CD4-positive, alpha-beta T cell (primary cell): ENCODE results near the gene ARL5C. TPM values are rescaled to one million over a fixed set of nuclear protein-coding genes. Genes with fewer than 3 reads are reported as not detected.

ENCODE experiments used
- ATAC-seq: fragments of 200-7000 bp; cut with Tn5 transposase; one replicate; pipeline ENCODE4 v1.10.0; 2022; ENCODE audit warnings: mild to moderate bottlenecking; ENCODE audit not compliant: poor library complexity
- CTCF ChIA-PET: fragments of 350-600 bp; sonication (Branson Sonifier 250); formaldehyde crosslinking; loops from one replicate; lab custom pipeline; 2021; ENCODE audit warnings: antibody characterized with exemption, inconsistent platforms; lab: Charles Lee
- POLR2A ChIA-PET: fragments of 350-600 bp; sonication (Branson Sonifier 250); formaldehyde crosslinking; loops from one replicate; lab custom pipeline; 2021; ENCODE audit warnings: antibody characterized with exemption, inconsistent platforms; lab: Charles Lee
- DNase-seq, 14 experiments: peaks; one replicate each; pipeline ENCODE4 v3.0.0-alpha.2; 2013 to 2020; ENCODE audit warnings: mixed read lengths in 2 of 14
- H3K27ac ChIP-seq, 2 donors: one replicate each; pipeline versions ENCODE4 v1.5.1 to v1.7.0; 2013; ENCODE audit warnings: low read length in 2 of 2, low read depth in 1 of 2, mild to moderate bottlenecking in 1 of 2
- H3K27me3 ChIP-seq, 2 experiments: 1 replicate in 1 of 2; 2 replicates in 1 of 2; pipeline versions ENCODE4 v1.6.1 to v1.7.0; 2013; ENCODE audit warnings: low read length in 2 of 2, control low read depth in 1 of 2, mild to moderate bottlenecking in 1 of 2, moderate library complexity in 1 of 2; ENCODE audit not compliant: insufficient read depth in 2 of 2, control insufficient read depth in 1 of 2
- H3K36me3 ChIP-seq: one replicate; pipeline ENCODE4 v1.6.1; 2013; ENCODE audit warnings: low read length, control low read depth; ENCODE audit not compliant: insufficient read depth
- H3K4me1 ChIP-seq: one replicate; pipeline ENCODE4 v1.6.1; 2013; ENCODE audit warnings: low read length, control low read depth; ENCODE audit not compliant: insufficient read depth
- H3K4me3 ChIP-seq: one replicate; pipeline ENCODE4 v1.5.1; 2013; ENCODE audit warnings: mild to moderate bottlenecking, low read length, moderate library complexity
- H3K9me3 ChIP-seq, 2 experiments: 1 replicate in 1 of 2; 2 replicates in 1 of 2; pipeline versions ENCODE4 v1.6.1 to v1.7.0; 2013; ENCODE audit warnings: low read length in 2 of 2, mild to moderate bottlenecking in 2 of 2, control low read depth in 1 of 2, moderate library complexity in 1 of 2; ENCODE audit not compliant: control insufficient read depth in 1 of 2, insufficient read depth in 1 of 2
- H3K27ac Mint-ChIP-seq: one replicate; pipeline ENCODE4 v1.8.0; 2020; ENCODE audit warnings: mixed read lengths
- H3K27me3 Mint-ChIP-seq: one replicate; pipeline ENCODE4 v1.8.0; 2021; ENCODE audit warnings: mixed read lengths
- H3K36me3 Mint-ChIP-seq: one replicate; pipeline ENCODE4 v1.8.0; 2021; ENCODE audit warnings: low read depth, mixed read lengths
- H3K4me1 Mint-ChIP-seq: one replicate; pipeline ENCODE4 v1.8.0; 2021; ENCODE audit warnings: low read depth, mixed read lengths
- H3K4me3 Mint-ChIP-seq: one replicate; pipeline ENCODE4 v1.8.0; 2020; ENCODE audit warnings: mild to moderate bottlenecking, mixed read lengths
- H3K9me3 Mint-ChIP-seq: one replicate; pipeline ENCODE4 v1.8.0; 2020; ENCODE audit warnings: mixed read lengths
- CTCF ChIP-seq: fragments of 200-600 bp; IDR thresholded peaks from one replicate; pipeline ENCODE4 v1.8.0; 2022; ENCODE audit warnings: antibody characterized with exemption, mild to moderate bottlenecking
- intact Hi-C, 2 experiments: fragments of 100-400 bp; cut with DNase I in 1 of 2; cut with micrococcal nuclease in 1 of 2; formaldehyde crosslinking; loops; one replicate each; pipeline versions ENCODE4 v1.15.1 to v1.9.0; 2023 to 2025; cut with DNase I, micrococcal nuclease
- total RNA-seq, 174 experiments: library from RNA in 2 of 174; stranded (reverse) in 2 of 174; gene quantifications; one replicate each; pipeline ENCODE4 v1.2.3 and lab custom pipeline; 2021 to 2026

The ARL5C gene
- total RNA-seq, 2 experiments from 2014 or later, result not detected

- peak overlapping the region; percentile 60 for H3K4me3 ChIP-seq
- intact Hi-C loops, result loop anchor here in 1 of 2 experiments (2.0 kb wide), 1 partner anchor 80 kb away; no protein-coding TSS in a partner anchor
- no peak overlapping the region for H3K27ac Mint-ChIP-seq
- ATAC-seq (peak; percentile 86), DNase-seq (peak; percentile 56 to 85 (median 63))
- ChIA-PET CTCF (interaction anchor here (0.6 to 3.8 kb wide), 30 partner anchors 10 to 295 kb away, joined by 3 to 47 read pairs (median 4); partner anchors contain the start of genes LASP1 and RPL19), POLR2A (interaction anchor here (0.5 to 5.5 kb wide), 16 partner anchors 9 to 311 kb away, joined by 3 to 35 read pairs (median 4); partner anchors contain the start of genes FBXO47, LASP1, PLXDC1 and RPL19)
- H3K9me3 ChIP-seq, result peaks cover 0 to 13% of the 10 kb centered on the region in 2 experiments
- H3K27me3 ChIP-seq, result peaks cover 17 to 22% of the 10 kb centered on the region in 2 experiments
- H3K9me3 Mint-ChIP-seq, result no peaks in the 10 kb centered on the region
- peaks cover 32% of the 10 kb centered on the region for H3K4me1 ChIP-seq
- no peaks in the 10 kb centered on the region for H3K36me3 Mint-ChIP-seq
- peaks cover 34% of the 10 kb centered on the region for H3K27me3 Mint-ChIP-seq
- peak; percentile 94 for TF ChIP-seq CTCF
- peak overlapping the region; percentile 90 for H3K4me3 Mint-ChIP-seq
- H3K4me1 Mint-ChIP-seq, result peaks cover 27% of the 10 kb centered on the region
- H3K27ac ChIP-seq, result no peak overlapping the region
- no peaks in the 10 kb centered on the region for H3K36me3 ChIP-seq
These were observed 1.3 kb downstream of the ARL5C start for GRCh38 chr17:39164675-39165143.

GRCh38 chr17:39161962-39162361 lies 4.0 kb downstream of the ARL5C start:
- Mint-ChIP-seq H3K4me3 (peak overlapping the region; percentile 8), H3K27ac (no peak overlapping the region)
- intact Hi-C loops, result no loop called here

DNA sequence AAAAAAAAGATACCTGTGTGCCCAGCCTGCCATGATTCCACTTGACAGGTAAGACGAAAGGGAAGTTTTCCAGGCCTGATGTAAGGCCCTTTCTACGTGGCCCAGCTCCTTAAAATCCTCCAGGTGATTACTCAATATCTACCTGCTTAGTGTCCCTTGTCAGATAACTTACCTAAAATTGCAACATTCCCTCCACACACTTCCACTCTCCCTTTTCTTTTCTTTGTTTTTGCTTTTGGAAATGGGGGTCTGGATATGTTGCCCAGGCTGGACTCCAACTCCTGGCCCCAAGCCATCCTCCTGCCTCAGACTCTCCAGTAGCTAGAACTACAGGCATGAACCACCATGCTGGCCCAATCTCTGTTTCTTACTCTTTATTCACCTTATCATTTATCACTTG lies 7.3 kb downstream of the ARL5C start:
- ATAC-seq (no peak), DNase-seq (no peak)
- intact Hi-C loops, result loop anchor here in 1 of 2 experiments (10.0 kb wide), 1 partner anchor 404 kb away; the partner anchor contains the start of gene PSMB3
- Histone ChIP-seq H3K4me1 (peaks cover 10% of the 10 kb centered on the region), H3K27me3 (no peaks in the 10 kb centered on the region), H3K9me3 (no peaks in the 10 kb centered on the region), H3K36me3 (no peaks in the 10 kb centered on the region), H3K27ac (no peak overlapping the region), H3K4me3 (no peak overlapping the region)
- POLR2A ChIA-PET, result no interaction called here
- Mint-ChIP-seq H3K27me3 (peaks cover 10% of the 10 kb centered on the region), H3K27ac (no peak overlapping the region), H3K4me1 (peaks cover 12% of the 10 kb centered on the region), H3K4me3 (peak overlapping the region; percentile 11), H3K36me3 (peaks cover 10% of the 10 kb centered on the region), H3K9me3 (no peaks in the 10 kb centered on the region)
- CTCF ChIA-PET, result no interaction called here
- no peak for TF ChIP-seq CTCF

More at GRCh38 chr17:39161962-39162361, 4.0 kb downstream of the ARL5C start:
- Histone ChIP-seq H3K27ac (no peak overlapping the region), H3K27me3 (peaks cover 17 to 19% of the 10 kb centered on the region in 2 experiments), H3K36me3 (no peaks in the 10 kb centered on the region), H3K4me3 (no peak overlapping the region), H3K9me3 (peaks cover 0 to 9% of the 10 kb centered on the region in 2 experiments), H3K4me1 (peaks cover 26% of the 10 kb centered on the region)
- ChIA-PET POLR2A (no interaction called here), CTCF (interaction anchor here (0.9 to 1.5 kb wide), 2 partner anchors 11 to 13 kb away, joined by 3 to 4 read pairs; no protein-coding TSS in a partner anchor)
- Mint-ChIP-seq H3K9me3 (no peaks in the 10 kb centered on the region), H3K36me3 (no peaks in the 10 kb centered on the region), H3K27me3 (peaks cover 22% of the 10 kb centered on the region), H3K4me1 (peaks cover 19% of the 10 kb centered on the region)
- no peak for TF ChIP-seq CTCF
- DNase-seq, result no peak
- ATAC-seq, result no peak
